HG03064 (cell line): ENCODE data around the gene RCHY1.

Source experiments
- ATAC-seq: cut with Tn5 transposase; IDR thresholded peaks from one replicate; pipeline ENCODE4 v1.9.1; 2021; ENCODE audit warnings: low read depth; ENCODE audit not compliant: unreplicated experiment

The RCHY1 gene

GRCh38 chr4:75432683-75433082 lies 81.5 kb downstream of the RCHY1 start:
- ATAC-seq = no peak

GRCh38 chr4:75429208-75429607 lies 85.0 kb downstream of the RCHY1 start:
- ATAC-seq = no peak
